Common myeloid progenitor, CD34-positive (primary cell): Measurements from ENCODE around the gene HMCN2.
"Not testable (repeated sequence)": the region's sequence is repeated elsewhere in the genome, so short reads cannot be mapped to it uniquely, and the experiment has no call there.

Experiments used
- CTCF ChIA-PET: fragments of 350-600 bp; sonication (Branson Sonifier 250); formaldehyde crosslinking; loops from one replicate; lab custom pipeline; 2021; ENCODE audit warnings: antibody characterized with exemption; lab: Charles Lee
- POLR2A ChIA-PET: fragments of 350-600 bp; sonication (Branson Sonifier 250); formaldehyde crosslinking; loops from one replicate; lab custom pipeline; 2021; ENCODE audit warnings: antibody characterized with exemption; lab: Charles Lee
- DNase-seq, 3 donors: peaks; one replicate each; pipeline versions ENCODE4 v3.0.0 to v3.0.0-alpha.2; 2013
- H3K27ac ChIP-seq, 2 experiments: 1 replicate in 1 of 2; 2 replicates in 1 of 2; pipeline ENCODE4 v1.7.0; 2013; ENCODE audit warnings: inconsistent platforms in 2 of 2, low read length in 2 of 2, mild to moderate bottlenecking in 2 of 2, low read depth in 1 of 2, moderate library complexity in 1 of 2; ENCODE audit not compliant: severe bottlenecking in 2 of 2, insufficient read depth in 1 of 2, poor library complexity in 1 of 2
- H3K27me3 ChIP-seq, 5 experiments: replicated peaks in 2 of 5; 1 replicate in 3 of 5; 2 replicates in 2 of 5; pipeline versions ENCODE4 v1.6.1 to v1.7.0; 2013; ENCODE audit warnings: low read length in 4 of 5, mild to moderate bottlenecking in 2 of 5, moderate library complexity in 2 of 5, inconsistent platforms in 1 of 5; ENCODE audit not compliant: insufficient read depth in 5 of 5, control insufficient read depth in 4 of 5
- H3K36me3 ChIP-seq, 4 experiments: 1 replicate in 2 of 4; 2 replicates in 2 of 4; pipeline versions ENCODE4 v1.6.1 to v1.7.0; 2013; ENCODE audit warnings: low read length in 3 of 4, control low read depth in 1 of 4, mild to moderate bottlenecking in 1 of 4; ENCODE audit not compliant: control insufficient read depth in 4 of 4, insufficient read depth in 4 of 4
- H3K4me1 ChIP-seq, 4 experiments: 1 replicate in 3 of 4; 2 replicates in 1 of 4; pipeline versions ENCODE4 v1.6.1 to v1.7.1; 2013; ENCODE audit warnings: low read length in 3 of 4, mild to moderate bottlenecking in 3 of 4, control low read depth in 1 of 4, inconsistent platforms in 1 of 4, moderate library complexity in 1 of 4; ENCODE audit not compliant: control insufficient read depth in 4 of 4, insufficient read depth in 4 of 4; ENCODE audit errors: control extremely low read depth in 1 of 4
- H3K4me3 ChIP-seq, 7 experiments: 1 replicate in 4 of 7; 2 replicates in 3 of 7; pipeline versions ENCODE4 v1.5.1 to v1.7.0; 2013; ENCODE audit warnings: mild to moderate bottlenecking in 7 of 7, low read length in 6 of 7, moderate library complexity in 6 of 7, inconsistent platforms in 2 of 7, low read depth in 2 of 7, control low read depth in 1 of 7; ENCODE audit not compliant: insufficient read depth in 4 of 7, control insufficient read depth in 1 of 7; ENCODE audit errors: extremely low read depth in 1 of 7
- H3K9me3 ChIP-seq, 5 experiments: 1 replicate in 4 of 5; 2 replicates in 1 of 5; pipeline versions ENCODE4 v1.6.1 to v1.7.1; 2013; ENCODE audit warnings: low read length in 4 of 5, mild to moderate bottlenecking in 2 of 5, inconsistent platforms in 1 of 5, low read depth in 1 of 5, moderate library complexity in 1 of 5; ENCODE audit not compliant: control insufficient read depth in 4 of 5, insufficient read depth in 2 of 5; ENCODE audit errors: control extremely low read depth in 1 of 5
- WGBS: methylation state at CpG from one replicate; pipeline ENCODE4 v1.1.5; 2013; ENCODE audit not compliant: insufficient coverage; 5-methylcytosine and 5-hydroxymethylcytosine counted together

HMCN2 gene

DNA sequence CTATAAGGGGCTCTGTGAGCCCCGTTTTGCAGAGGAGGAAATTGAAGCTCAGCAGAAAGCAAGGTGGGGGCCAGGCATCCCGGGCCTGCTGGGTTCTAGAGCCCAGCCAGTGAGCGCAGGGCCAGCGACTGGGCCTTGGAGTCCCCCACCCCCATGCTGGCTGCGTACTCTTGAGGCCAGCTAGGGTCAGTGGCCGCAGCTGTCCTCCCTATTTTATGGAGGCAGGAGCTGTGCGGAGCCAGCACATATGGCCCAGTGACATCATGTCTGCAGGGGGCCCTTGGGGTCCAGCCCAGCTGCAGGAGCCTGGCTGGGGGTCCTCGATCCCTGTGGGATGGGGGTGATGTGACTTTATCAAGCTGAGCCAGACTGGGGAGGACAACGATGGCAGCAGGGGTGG, 71.3 kb downstream of the HMCN2 start:
- Histone ChIP-seq H3K27me3 (peaks cover 0 to 21% (median 1%) of the 10 kb centered on the region in 5 experiments), H3K36me3 (no peaks in the 10 kb centered on the region), H3K4me3 (no peak overlapping the region), H3K27ac (no peak overlapping the region), H3K4me1 (peaks cover 0 to 13% (median 8%) of the 10 kb centered on the region in 4 experiments), H3K9me3 (no peaks in the 10 kb centered on the region)
- WGBS, result 91% methylated on average over 7 of the region's 9 CpGs
- DNase-seq, result no peak
- ChIA-PET CTCF (interaction anchor here (1.2 kb wide), 1 partner anchor 18 kb away, joined by 4 read pairs; no protein-coding TSS in a partner anchor), POLR2A (no interaction called here)

DNA sequence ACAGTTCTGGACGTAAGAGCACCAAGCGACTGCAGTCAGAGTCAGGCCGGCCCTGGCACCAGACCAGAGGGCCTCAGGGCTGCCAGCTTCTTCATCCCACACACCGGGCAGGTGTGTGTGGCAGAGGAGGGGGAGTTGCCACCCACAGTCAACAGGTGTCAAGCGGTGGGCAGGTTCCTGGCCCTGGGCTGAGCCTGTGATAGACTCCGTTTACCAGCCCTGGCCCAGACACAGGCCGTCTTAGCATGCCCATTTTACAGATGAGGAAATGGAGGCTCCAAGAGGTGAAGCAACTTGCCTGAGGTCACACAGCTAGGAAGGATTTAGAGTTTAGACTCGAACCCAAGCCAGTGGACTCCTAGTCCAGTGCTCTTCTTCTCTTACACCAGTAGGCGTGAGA, 71.8 kb downstream of the HMCN2 start:
- DNase-seq, result no peak
- ChIA-PET POLR2A (no interaction called here), CTCF (interaction anchor here (1.2 kb wide), 1 partner anchor 19 kb away, joined by 4 read pairs; no protein-coding TSS in a partner anchor)
- WGBS, result 92% methylated on average over 5 of the region's 9 CpGs
- Histone ChIP-seq H3K4me1 (peaks cover 0 to 13% (median 8%) of the 10 kb centered on the region in 4 experiments), H3K27ac (no peak overlapping the region), H3K4me3 (no peak overlapping the region), H3K9me3 (no peaks in the 10 kb centered on the region), H3K27me3 (peaks cover 0 to 17% (median 1%) of the 10 kb centered on the region in 5 experiments), H3K36me3 (no peaks in the 10 kb centered on the region)

DNA sequence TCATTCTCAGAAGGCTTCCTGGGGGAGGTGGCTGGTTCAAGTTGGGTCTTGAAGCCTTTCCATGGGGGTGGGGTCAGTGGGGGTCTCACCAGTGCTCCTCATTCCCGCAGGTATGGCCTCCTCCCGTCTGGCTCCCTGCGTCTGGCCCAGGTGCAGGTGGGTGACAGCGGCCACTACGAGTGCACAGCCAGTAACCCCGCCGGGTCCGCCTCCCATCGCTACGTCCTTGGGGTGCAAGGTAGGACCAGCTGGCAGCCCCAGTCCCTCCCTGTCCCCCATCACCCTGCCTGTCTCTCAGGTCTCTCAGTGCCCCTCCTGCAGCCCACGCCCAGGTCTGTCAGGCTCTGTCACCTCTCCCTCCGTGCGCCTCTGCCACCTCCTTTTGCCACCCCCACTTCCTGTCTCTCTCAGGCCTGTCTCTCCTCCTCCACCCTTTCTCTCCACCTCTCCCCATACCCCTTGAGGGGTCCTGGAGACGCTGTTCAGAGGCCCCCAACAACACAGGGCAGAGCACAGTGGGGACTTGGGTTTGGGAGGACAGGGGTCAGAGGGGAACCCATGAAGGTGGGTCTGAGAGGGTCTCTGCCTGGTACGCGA, 72.3 kb downstream of the HMCN2 start:
- DNase-seq, result no peak
- Histone ChIP-seq H3K27me3 (peaks cover 0 to 15% (median 0%) of the 10 kb centered on the region in 5 experiments), H3K4me1 (peaks cover 0 to 13% (median 8%) of the 10 kb centered on the region in 4 experiments), H3K9me3 (no peaks in the 10 kb centered on the region), H3K36me3 (no peaks in the 10 kb centered on the region), H3K27ac (no peak overlapping the region), H3K4me3 (no peak overlapping the region)
- POLR2A ChIA-PET, result no interaction called here
- 85% methylated on average over 15 of the region's 16 CpGs for WGBS
- CTCF ChIA-PET, result no interaction called here

DNA sequence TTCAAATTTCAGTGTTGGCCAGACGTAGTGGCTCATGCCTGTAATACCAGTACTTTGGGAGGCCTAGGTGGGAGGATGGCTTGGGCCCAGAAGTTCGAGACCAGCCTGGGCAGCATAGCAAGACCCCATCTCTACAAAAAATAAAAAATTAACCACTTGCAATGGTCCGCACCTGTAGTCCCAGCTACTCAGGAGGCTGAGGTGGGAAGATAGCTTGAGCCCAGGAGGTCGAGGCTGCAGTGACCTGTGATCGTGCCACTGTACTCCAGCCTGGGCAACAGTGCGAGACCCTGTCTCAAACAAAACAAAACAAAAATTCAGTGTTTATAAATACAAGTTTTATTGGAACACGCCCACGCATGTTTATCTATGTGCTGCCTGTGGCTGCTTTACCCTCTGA, 73.3 kb downstream of the HMCN2 start:
- H3K27ac ChIP-seq, H3K4me1 ChIP-seq, H3K9me3 ChIP-seq, H3K4me3 ChIP-seq, H3K27me3 ChIP-seq, H3K36me3 ChIP-seq, POLR2A ChIA-PET, DNase-seq: not testable (repeated sequence)
- WGBS, result 96% methylated on average over 4 of the region's 8 CpGs
- CTCF ChIA-PET, result interaction anchor here (2.8 kb wide), 1 partner anchor 232 kb away, joined by 13 read pairs; no protein-coding TSS in a partner anchor

DNA sequence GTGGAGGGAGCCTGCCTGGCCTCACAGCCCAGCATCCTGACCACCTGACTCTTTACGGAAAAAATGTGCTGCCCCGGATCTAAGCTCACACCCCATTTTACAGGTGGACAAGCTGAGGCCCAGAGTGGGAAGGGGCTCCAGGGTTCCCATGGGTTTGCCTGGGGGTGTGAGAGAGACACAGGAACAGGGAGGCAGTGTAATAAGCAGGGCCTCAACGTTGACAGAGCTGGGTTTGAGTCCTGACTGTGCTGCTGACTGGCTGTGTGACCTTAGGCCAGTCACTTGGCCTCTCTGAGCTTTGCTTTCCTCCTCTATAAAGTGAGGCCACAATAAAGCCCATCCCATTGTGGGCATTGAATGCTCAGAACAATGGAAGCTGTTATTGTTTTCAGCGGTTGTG, 73.7 kb downstream of the HMCN2 start:
- Histone ChIP-seq H3K36me3 (no peaks in the 10 kb centered on the region), H3K4me3 (no peak overlapping the region), H3K27me3 (peaks cover 0 to 4% (median 0%) of the 10 kb centered on the region in 5 experiments), H3K9me3 (no peaks in the 10 kb centered on the region), H3K4me1 (peaks cover 0 to 5% (median 2%) of the 10 kb centered on the region in 4 experiments), H3K27ac (no peak overlapping the region)
- ChIA-PET CTCF (interaction anchor here (1.2 to 2.8 kb wide), 2 partner anchors 31 to 232 kb away, joined by 3 to 13 read pairs; no protein-coding TSS in a partner anchor), POLR2A (no interaction called here)
- no peak for DNase-seq
- WGBS, result 78% methylated on average over 4 of the region's 4 CpGs

DNA sequence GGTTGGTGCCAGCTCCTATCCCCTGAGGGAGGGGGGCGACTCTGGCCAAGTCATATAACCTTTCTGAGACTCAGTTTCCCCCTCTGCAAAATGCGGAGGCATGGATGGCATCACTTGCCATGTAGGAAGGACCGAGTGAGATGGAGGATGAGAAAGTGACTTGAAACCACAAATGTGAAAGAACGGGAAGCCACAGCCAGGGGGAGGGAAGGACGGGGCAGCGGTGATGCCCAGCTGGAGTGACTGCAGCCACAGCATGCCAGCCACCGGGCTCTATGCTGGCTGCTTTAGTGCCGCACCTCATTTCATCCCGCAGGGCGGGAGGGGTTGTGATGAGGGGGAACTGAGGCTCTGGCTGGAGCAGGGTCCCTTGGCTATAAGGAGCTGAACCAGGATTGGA, 74.5 kb downstream of the HMCN2 start:
- Histone ChIP-seq H3K27ac (no peak overlapping the region), H3K36me3 (no peaks in the 10 kb centered on the region), H3K4me1 (peaks cover 0 to 5% (median 2%) of the 10 kb centered on the region in 4 experiments), H3K4me3 (no peak overlapping the region), H3K27me3 (peaks cover 0 to 4% (median 0%) of the 10 kb centered on the region in 5 experiments), H3K9me3 (no peaks in the 10 kb centered on the region)
- WGBS, result 77% methylated on average over 5 of the region's 10 CpGs
- peak; percentile 43 to 75 (median 44) for DNase-seq
- ChIA-PET CTCF (interaction anchor here (1.2 to 2.8 kb wide), 2 partner anchors 31 to 233 kb away, joined by 3 to 13 read pairs; no protein-coding TSS in a partner anchor), POLR2A (no interaction called here)

DNA sequence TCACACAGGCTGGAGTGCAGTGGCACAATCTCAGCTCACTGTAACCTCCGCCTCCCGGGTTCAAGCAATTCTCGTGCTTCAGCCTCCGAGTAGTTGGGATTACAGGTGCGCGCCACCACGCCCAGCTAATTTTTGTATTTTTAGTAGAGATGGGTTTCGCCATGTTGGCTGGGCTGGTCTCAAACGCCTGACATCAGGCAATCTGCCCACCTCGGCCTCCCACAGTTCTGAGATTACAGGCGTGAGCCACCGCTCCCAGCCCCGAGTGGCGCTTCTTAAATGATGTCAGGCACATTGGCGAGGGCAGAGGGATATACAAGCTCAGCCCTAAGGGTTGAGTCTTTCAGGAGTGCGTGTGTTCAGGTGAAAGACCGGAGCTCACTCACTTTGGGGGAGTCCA, 75.0 kb downstream of the HMCN2 start:
- CTCF ChIA-PET, result interaction anchor here (0.9 to 2.8 kb wide), 5 partner anchors 28 to 233 kb away, joined by 3 to 13 read pairs (median 3); no protein-coding TSS in a partner anchor
- H3K27me3 ChIP-seq, H3K4me1 ChIP-seq, H3K27ac ChIP-seq, H3K9me3 ChIP-seq, POLR2A ChIA-PET, H3K4me3 ChIP-seq, H3K36me3 ChIP-seq, DNase-seq: not testable (repeated sequence)
- WGBS, result 96% methylated on average over 16 of the region's 17 CpGs
